RWPE2 (cell line): Measurements from ENCODE around the gene SAV1.

ENCODE experiments used
- ATAC-seq: fragments of 200-7000 bp; cut with Tn5 transposase; 3 replicates; pipeline ENCODE4 v1.9.1; 2021; ENCODE audit warnings: low read depth
- DNase-seq: peaks from one replicate; pipeline ENCODE4 v3.0.0-alpha.2; 2020; ENCODE audit warnings: low spot score
- H3K27ac ChIP-seq: fragments of 450-650 bp; 2 replicates; pipeline ENCODE4 v1.5.1; 2017; ENCODE audit warnings: mild to moderate bottlenecking; ENCODE audit not compliant: poor library complexity, severe bottlenecking
- H3K27me3 ChIP-seq: fragments of 250-450 bp; sonication (Bioruptor Pico); 2 replicates; pipeline ENCODE4 v1.5.1; 2021; ENCODE audit warnings: mild to moderate bottlenecking, moderate library complexity; ENCODE audit not compliant: insufficient read depth, poor library complexity, severe bottlenecking
- H3K36me3 ChIP-seq: fragments of 250-450 bp; sonication (Bioruptor Pico); 2 replicates; pipeline ENCODE4 v1.5.1; 2020; ENCODE audit warnings: low read depth, mild to moderate bottlenecking, moderate library complexity
- H3K4me1 ChIP-seq: fragments of 250-450 bp; sonication (Bioruptor Pico); 2 replicates; pipeline ENCODE4 v1.5.1; 2021; ENCODE audit warnings: mild to moderate bottlenecking, moderate library complexity; ENCODE audit not compliant: insufficient read depth, poor library complexity, severe bottlenecking
- H3K4me3 ChIP-seq: fragments of 250-450 bp; sonication (Bioruptor Pico); 2 replicates; pipeline ENCODE4 v1.5.1; 2021; ENCODE audit warnings: mild to moderate bottlenecking, moderate library complexity; ENCODE audit not compliant: severe bottlenecking
- H3K9me3 ChIP-seq: fragments of 250-450 bp; sonication (Bioruptor Pico); 2 replicates; pipeline ENCODE4 v1.5.1; 2021; ENCODE audit warnings: mild to moderate bottlenecking, moderate library complexity; ENCODE audit not compliant: severe bottlenecking
- CTCF ChIP-seq: fragments of 450-650 bp; IDR thresholded peaks from one replicate; pipeline ENCODE4 v1.5.1; 2017; ENCODE audit warnings: mild to moderate bottlenecking, moderate library complexity; ENCODE audit not compliant: poor library complexity, severe bottlenecking

The SAV1 gene

DNA sequence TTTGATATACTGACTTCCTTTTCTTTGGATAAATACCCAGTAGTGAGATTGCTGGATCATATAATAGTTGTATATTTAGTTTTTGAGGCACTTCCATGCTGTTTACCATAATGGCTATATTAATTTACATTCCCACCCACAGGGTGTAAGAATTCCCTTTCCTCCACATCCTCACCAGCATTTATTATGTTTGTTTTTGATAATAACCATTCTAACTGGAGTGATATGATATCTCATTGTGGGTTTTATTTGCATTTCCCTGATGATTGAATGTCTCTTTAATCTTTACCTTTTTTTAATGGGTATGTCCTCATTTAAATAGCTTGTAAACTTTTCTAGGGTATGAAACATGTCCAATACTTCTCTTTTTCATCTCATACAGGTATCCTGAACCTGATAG is 11.6 kb upstream of the SAV1 start:
- no peak for TF ChIP-seq CTCF
- H3K27ac ChIP-seq: no peak overlapping the region
- no peaks in the 10 kb centered on the region for H3K27me3 ChIP-seq
- no peaks in the 10 kb centered on the region for H3K36me3 ChIP-seq
- no peak for ATAC-seq
- H3K4me3 ChIP-seq: no peak overlapping the region
- no peak for DNase-seq
- H3K4me1 ChIP-seq: peaks cover 38% of the 10 kb centered on the region
- no peaks in the 10 kb centered on the region for H3K9me3 ChIP-seq

GRCh38 chr14:50678163-50678562 is 10.1 kb upstream of the SAV1 start:
- Histone ChIP-seq H3K36me3 (no peaks in the 10 kb centered on the region), H3K27ac (peak overlapping the region; percentile 91), H3K9me3 (no peaks in the 10 kb centered on the region), H3K4me1 (peaks cover 38% of the 10 kb centered on the region), H3K27me3 (no peaks in the 10 kb centered on the region), H3K4me3 (no peak overlapping the region)
- DNase-seq (no peak), ATAC-seq (no peak; the same call in 1 of the 3 replicates)
- TF ChIP-seq CTCF: no peak

GRCh38 chr14:50677527-50678063 is 9.5 kb upstream of the SAV1 start:
- DNase-seq (no peak), ATAC-seq (peak; percentile 89)
- Histone ChIP-seq H3K9me3 (no peaks in the 10 kb centered on the region), H3K27ac (peak overlapping the region; percentile 91), H3K36me3 (no peaks in the 10 kb centered on the region), H3K4me1 (peaks cover 38% of the 10 kb centered on the region), H3K4me3 (no peak overlapping the region), H3K27me3 (no peaks in the 10 kb centered on the region)
- no peak for TF ChIP-seq CTCF

GRCh38 chr14:50676814-50677516 is 8.9 kb upstream of the SAV1 start:
- TF ChIP-seq CTCF: no peak
- no peak overlapping the region for H3K4me3 ChIP-seq
- peak; percentile 18 for ATAC-seq
- H3K27ac ChIP-seq: peak overlapping the region; percentile 91
- no peaks in the 10 kb centered on the region for H3K27me3 ChIP-seq
- H3K4me1 ChIP-seq: peaks cover 38% of the 10 kb centered on the region
- DNase-seq: no peak
- no peaks in the 10 kb centered on the region for H3K36me3 ChIP-seq
- H3K9me3 ChIP-seq: no peaks in the 10 kb centered on the region

DNA sequence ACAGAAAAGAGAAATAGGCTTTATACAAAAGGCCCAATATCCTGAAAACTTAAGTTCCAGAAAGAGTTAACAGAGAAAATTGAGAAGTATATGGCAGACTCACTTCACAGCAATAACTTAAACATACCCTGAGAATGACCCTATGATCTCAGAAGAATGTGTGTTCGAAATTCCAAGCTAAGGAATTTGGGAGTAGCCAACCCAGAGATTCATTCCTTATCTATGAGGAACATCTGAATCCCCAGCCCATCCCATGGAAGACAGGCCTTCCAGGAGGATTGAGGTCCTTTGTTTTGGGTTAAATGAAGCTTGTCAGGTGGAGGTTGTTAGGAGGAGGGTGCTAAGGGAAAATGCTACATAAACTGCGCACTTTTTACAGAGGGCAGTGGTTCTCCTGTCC is 7.5 kb upstream of the SAV1 start:
- DNase-seq: no peak
- no peaks in the 10 kb centered on the region for H3K36me3 ChIP-seq
- peak; percentile 73 for ATAC-seq
- TF ChIP-seq CTCF: no peak
- H3K9me3 ChIP-seq: no peaks in the 10 kb centered on the region
- peak overlapping the region; percentile 91 for H3K27ac ChIP-seq
- peaks cover 38% of the 10 kb centered on the region for H3K4me1 ChIP-seq
- H3K4me3 ChIP-seq: no peak overlapping the region
- H3K27me3 ChIP-seq: no peaks in the 10 kb centered on the region
